GM06990 (cell line): Measurements from ENCODE around the gene WDR26.

Experiments used
- DNase-seq: peaks from one replicate; pipeline ENCODE4 v3.0.0-alpha.2; 2011; ENCODE audit not compliant: insufficient read length; ENCODE audit errors: extremely low read depth
- H3K27me3 ChIP-seq: replicated peaks from 2 replicates; pipeline ENCODE4 v1.6.0; 2011; ENCODE audit warnings: low read length; ENCODE audit not compliant: control insufficient read depth, insufficient read depth
- H3K36me3 ChIP-seq: 2 replicates; pipeline ENCODE4 v1.5.1; 2011; ENCODE audit warnings: low read length; ENCODE audit not compliant: control insufficient read depth, insufficient read depth
- H3K4me3 ChIP-seq: replicated peaks from 2 replicates; pipeline ENCODE4 v1.5.1; 2011; ENCODE audit warnings: low read depth, mild to moderate bottlenecking, control low read depth, low read length
- CTCF ChIP-seq: IDR thresholded peaks from 2 replicates; pipeline ENCODE4 v1.5.1; 2011; ENCODE audit warnings: low read length, control low read depth, mild to moderate bottlenecking, inconsistent platforms; ENCODE audit not compliant: insufficient read depth, poor library complexity, severe bottlenecking

Gene WDR26

GRCh38 chr1:224380003-224380402 lies 54.6 kb downstream of the WDR26 start:
- peak; percentile 29 for DNase-seq
- no peak for TF ChIP-seq CTCF
- H3K36me3 ChIP-seq = peaks cover 2% of the 10 kb centered on the region
- H3K4me3 ChIP-seq = no peak overlapping the region
- H3K27me3 ChIP-seq = no peaks in the 10 kb centered on the region

GRCh38 chr1:224378855-224379631 lies 55.6 kb downstream of the WDR26 start:
- peaks cover 2% of the 10 kb centered on the region for H3K36me3 ChIP-seq
- TF ChIP-seq CTCF = no peak
- DNase-seq = no peak
- H3K4me3 ChIP-seq = no peak overlapping the region
- no peaks in the 10 kb centered on the region for H3K27me3 ChIP-seq

GRCh38 chr1:224377676-224378006 lies 57.0 kb downstream of the WDR26 start:
- no peak overlapping the region for H3K4me3 ChIP-seq
- TF ChIP-seq CTCF = no peak
- peaks cover 2% of the 10 kb centered on the region for H3K36me3 ChIP-seq
- H3K27me3 ChIP-seq = no peaks in the 10 kb centered on the region
- DNase-seq = peak; percentile 30

GRCh38 chr1:224375059-224375458 lies 59.5 kb downstream of the WDR26 start:
- Histone ChIP-seq H3K27me3 (no peaks in the 10 kb centered on the region), H3K4me3 (no peak overlapping the region), H3K36me3 (peaks cover 5% of the 10 kb centered on the region)
- DNase-seq = no peak
- TF ChIP-seq CTCF = no peak

- Histone ChIP-seq H3K4me3 (no peak overlapping the region), H3K36me3 (peaks cover 6% of the 10 kb centered on the region)
Measured at GRCh38 chr1:224373008-224373590, 61.5 kb downstream of the WDR26 start.

More at GRCh38 chr1:224373008-224373590, 61.5 kb downstream of the WDR26 start:
- no peak for TF ChIP-seq CTCF
- DNase-seq = no peak
- no peaks in the 10 kb centered on the region for H3K27me3 ChIP-seq
